Brain microvascular endothelial cell (primary cell): ENCODE results near the gene ISLR.

ENCODE experiments used
- DNase-seq: peaks from one replicate; pipeline ENCODE4 v3.0.0-alpha.2; 2020
- H3K27ac ChIP-seq: fragments of 250-450 bp; sonication (Bioruptor Pico); 2 replicates; pipeline ENCODE4 v1.5.1; 2020; ENCODE audit warnings: mild to moderate bottlenecking, moderate library complexity
- H3K27me3 ChIP-seq: fragments of 250-450 bp; sonication (Bioruptor Pico); replicated peaks from 2 replicates; pipeline ENCODE4 v1.5.1; 2020; ENCODE audit warnings: mild to moderate bottlenecking
- H3K36me3 ChIP-seq: fragments of 250-450 bp; sonication (Bioruptor Pico); replicated peaks from 2 replicates; pipeline ENCODE4 v1.5.1; 2020; ENCODE audit warnings: mild to moderate bottlenecking
- H3K4me3 ChIP-seq: 2 replicates; pipeline ENCODE4 v1.5.1; 2011; ENCODE audit warnings: low read depth, mild to moderate bottlenecking, control low read depth, low read length, moderate library complexity
- in situ Hi-C: cut with HindIII; loops from 2 replicates; pipeline ENCODE4 v1.10.0; 2017; ENCODE audit warnings: low sequenced_read_pairs, low pct_ligation_motif_present
- TF ChIP-seq, protein P1 (sequence below): IDR thresholded peaks from 2 replicates; pipeline ENCODE4 v1.5.1; 2011; ENCODE audit warnings: low read depth, mild to moderate bottlenecking, moderate library complexity, low read length, control low read depth, inconsistent platforms; ENCODE audit errors: missing control alignments

The ISLR gene

DNA sequence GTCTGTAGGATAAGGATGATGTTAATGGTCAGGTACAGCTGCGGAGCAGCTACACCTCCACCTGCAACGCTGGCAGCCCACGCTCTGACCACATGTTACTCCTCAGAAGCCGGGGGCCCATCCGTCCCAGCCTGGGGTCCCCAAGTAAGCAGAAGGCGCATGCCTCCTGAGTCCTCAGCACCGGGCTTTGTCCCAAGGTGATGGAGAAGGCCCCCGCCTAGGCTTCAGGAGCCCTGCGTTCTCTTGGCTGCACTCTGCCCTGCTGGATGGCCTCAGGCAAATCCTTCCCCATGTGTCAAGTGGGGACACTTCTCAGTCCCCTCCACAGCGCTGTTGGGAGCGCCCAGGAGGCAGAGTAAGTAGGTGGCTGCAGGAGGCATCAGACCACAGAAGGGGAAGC, 14.7 kb downstream of the ISLR start:
- no peak overlapping the region for H3K4me3 ChIP-seq
- in situ Hi-C loops = no loop called here
- no peaks in the 10 kb centered on the region for H3K36me3 ChIP-seq
- no peaks in the 10 kb centered on the region for H3K27me3 ChIP-seq
- no peak overlapping the region for H3K27ac ChIP-seq
- TF ChIP-seq, protein P1, sequence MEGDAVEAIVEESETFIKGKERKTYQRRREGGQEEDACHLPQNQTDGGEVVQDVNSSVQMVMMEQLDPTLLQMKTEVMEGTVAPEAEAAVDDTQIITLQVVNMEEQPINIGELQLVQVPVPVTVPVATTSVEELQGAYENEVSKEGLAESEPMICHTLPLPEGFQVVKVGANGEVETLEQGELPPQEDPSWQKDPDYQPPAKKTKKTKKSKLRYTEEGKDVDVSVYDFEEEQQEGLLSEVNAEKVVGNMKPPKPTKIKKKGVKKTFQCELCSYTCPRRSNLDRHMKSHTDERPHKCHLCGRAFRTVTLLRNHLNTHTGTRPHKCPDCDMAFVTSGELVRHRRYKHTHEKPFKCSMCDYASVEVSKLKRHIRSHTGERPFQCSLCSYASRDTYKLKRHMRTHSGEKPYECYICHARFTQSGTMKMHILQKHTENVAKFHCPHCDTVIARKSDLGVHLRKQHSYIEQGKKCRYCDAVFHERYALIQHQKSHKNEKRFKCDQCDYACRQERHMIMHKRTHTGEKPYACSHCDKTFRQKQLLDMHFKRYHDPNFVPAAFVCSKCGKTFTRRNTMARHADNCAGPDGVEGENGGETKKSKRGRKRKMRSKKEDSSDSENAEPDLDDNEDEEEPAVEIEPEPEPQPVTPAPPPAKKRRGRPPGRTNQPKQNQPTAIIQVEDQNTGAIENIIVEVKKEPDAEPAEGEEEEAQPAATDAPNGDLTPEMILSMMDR = no peak
- DNase-seq = no peak

DNA sequence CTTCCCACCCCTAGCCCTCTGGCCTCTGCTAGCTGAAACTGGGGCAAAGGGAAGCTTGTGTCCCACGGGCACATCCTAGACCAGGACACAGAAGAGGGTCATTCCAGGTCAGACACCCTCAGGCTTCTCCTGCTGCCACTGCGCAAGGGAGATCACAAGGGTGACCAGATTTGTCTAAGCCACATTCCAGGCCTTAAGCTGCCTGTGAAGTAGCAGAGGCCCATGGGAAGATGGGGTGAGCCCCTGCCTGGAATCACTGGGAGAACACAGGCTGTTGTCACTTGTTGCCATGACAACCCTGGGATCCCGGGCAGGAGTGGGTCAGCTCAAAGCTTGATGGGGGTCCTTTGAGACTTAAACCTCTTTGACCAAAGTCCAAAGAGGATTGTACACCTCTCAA, 18.3 kb downstream of the ISLR start:
- H3K4me3 ChIP-seq = no peak overlapping the region
- H3K27ac ChIP-seq = no peak overlapping the region
- H3K27me3 ChIP-seq = no peaks in the 10 kb centered on the region
- in situ Hi-C loops = no loop called here
- TF ChIP-seq, protein P1 = no peak
- no peak for DNase-seq
- H3K36me3 ChIP-seq = no peaks in the 10 kb centered on the region

DNA sequence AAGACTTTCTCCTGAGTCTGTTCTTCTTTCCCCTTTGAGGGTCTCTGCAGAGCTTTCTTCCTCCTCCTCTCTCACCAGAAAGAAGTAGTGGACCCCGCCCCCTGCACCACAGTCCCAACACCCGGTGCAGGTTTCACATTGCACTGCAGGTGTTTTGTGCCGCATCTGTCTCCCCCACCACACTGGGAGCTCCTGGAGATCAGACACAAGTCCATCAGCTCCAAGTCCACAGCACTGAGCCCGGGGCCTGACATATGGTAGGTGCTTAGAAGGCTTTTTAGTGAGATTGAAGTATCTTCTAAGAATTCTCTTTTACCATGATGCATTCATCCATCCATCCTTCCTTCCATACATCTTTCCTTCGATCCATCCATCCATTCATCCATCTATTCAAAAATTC, 19.2 kb downstream of the ISLR start:
- Histone ChIP-seq H3K27ac (no peak overlapping the region), H3K36me3 (no peaks in the 10 kb centered on the region), H3K27me3 (no peaks in the 10 kb centered on the region), H3K4me3 (no peak overlapping the region)
- TF ChIP-seq, protein P1 = no peak
- DNase-seq = no peak
- in situ Hi-C loops = no loop called here

DNA sequence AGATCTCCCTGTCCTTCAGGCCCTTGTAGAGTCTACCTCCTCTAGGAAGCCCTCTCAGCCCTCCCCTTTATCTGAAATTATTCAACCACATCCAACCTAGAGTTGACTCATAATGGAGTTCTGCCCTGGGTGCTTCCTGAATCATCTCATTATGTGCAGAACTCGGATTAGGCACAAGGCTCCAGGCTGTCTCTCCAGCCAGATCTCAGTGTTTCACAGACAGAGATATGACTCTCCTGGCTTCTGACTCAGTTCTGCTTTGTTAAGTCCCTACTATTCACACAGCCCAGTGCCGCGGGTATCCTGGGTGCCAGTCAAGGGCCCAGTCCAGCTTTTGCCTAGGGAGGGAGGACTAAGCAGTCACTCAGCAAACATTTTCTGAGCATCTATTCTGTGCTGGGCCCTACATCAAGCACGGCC, 19.8 kb downstream of the ISLR start:
- Histone ChIP-seq H3K36me3 (no peaks in the 10 kb centered on the region), H3K27ac (peak overlapping the region; percentile 83), H3K4me3 (no peak overlapping the region), H3K27me3 (no peaks in the 10 kb centered on the region)
- DNase-seq = peak; percentile 94
- in situ Hi-C loops = no loop called here
- TF ChIP-seq, protein P1 = no peak

DNA sequence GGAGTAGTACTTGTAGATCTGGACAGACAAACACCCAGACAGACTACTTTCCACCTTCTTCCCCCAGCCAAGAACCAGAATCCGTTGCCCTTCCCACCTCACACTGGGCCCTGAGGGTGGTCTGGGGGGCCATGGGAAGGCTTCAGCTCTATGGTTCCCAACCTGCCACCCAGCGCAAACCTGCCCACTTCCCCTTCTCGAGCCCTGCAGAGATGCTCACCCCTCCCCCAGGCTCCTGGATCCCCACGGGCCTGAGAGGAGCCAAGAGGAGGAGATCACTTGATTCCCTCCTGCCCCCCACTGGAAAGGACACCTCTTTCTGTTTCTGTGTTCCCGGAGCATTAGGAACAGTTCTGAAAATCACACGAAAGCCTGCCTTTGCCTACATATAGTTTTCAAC, 20.4 kb downstream of the ISLR start:
- no peak overlapping the region for H3K4me3 ChIP-seq
- no peak for DNase-seq
- H3K36me3 ChIP-seq = no peaks in the 10 kb centered on the region
- in situ Hi-C loops = no loop called here
- no peaks in the 10 kb centered on the region for H3K27me3 ChIP-seq
- TF ChIP-seq, protein P1 = no peak
- peak overlapping the region; percentile 83 for H3K27ac ChIP-seq
